Activated T-helper 1 cell treated with Interleukin-2 at 50 U/mL for 16 hours (primary cell): Measurements from ENCODE around the gene AMZ1.
A peak's percentile ranks its signal among the peaks of the same experiment; 100 is the strongest.
"Not testable (repeated sequence)": the region's sequence is repeated elsewhere in the genome, so short reads cannot be mapped to it uniquely, and the experiment has no call there.

Source experiments
- DNase-seq: peaks from one replicate; pipeline ENCODE4 v3.0.0-alpha.2; 2020; ENCODE audit warnings: low read depth

AMZ1 gene

DNA sequence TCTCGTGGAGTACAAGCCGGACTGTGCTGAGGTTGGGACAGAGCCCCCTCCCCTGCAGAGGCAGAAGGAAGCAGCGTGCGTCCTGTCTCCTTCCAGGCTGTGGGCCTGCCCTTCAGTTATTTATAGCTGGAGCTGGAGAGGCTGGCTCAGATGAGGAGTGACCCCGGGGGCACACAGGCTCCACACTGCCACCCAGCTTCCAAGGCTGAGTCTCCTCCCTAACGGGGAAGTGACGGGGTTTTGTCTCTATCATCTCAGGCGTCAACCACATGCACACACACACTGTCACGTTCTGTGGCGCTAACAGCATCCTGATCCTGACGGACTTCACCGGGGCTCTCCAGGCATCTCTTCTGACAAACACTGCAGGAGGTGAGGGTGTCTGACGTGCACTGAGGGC, 25.4 kb downstream of the AMZ1 start:
- no peak for DNase-seq

DNA sequence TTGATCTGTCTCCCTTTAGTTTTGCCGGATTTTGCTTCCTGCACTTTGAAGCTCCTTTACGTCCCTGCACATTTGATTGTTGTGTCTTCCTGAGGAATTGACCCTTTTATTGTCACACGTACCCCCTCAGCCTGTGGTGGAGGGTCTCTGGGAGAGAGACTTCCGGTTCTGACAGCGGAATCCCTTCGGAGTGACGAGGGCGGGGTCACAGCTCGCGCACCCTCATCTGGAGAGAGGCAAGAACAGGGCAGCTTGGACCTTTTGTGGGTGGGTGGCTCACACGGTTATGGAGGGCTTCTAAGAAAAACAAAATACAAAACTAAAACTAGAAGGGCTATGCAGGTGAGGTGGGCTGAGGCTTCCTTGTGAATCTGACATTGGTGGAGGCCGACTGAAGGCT, 26.0 kb downstream of the AMZ1 start:
- no peak for DNase-seq

DNA sequence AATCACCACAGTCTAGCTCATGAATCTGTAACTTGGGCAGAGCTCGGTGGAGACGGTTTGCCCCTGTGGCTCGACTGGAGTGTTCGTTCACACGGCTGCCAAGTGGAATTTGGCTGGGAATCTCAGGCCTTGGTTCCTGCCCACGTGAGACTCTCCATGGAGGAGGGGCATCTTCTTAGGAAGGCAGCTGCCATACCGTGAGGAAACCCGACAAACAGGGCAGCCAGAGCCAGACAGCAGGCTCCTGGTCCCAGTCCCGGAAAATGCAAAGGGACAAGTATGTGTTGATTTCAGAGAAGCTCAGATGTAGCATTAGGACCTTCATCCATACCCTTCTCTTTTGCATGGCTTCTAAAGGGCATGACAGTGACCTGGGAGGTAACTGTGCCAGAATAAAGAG, 26.6 kb downstream of the AMZ1 start:
- no peak for DNase-seq

DNA sequence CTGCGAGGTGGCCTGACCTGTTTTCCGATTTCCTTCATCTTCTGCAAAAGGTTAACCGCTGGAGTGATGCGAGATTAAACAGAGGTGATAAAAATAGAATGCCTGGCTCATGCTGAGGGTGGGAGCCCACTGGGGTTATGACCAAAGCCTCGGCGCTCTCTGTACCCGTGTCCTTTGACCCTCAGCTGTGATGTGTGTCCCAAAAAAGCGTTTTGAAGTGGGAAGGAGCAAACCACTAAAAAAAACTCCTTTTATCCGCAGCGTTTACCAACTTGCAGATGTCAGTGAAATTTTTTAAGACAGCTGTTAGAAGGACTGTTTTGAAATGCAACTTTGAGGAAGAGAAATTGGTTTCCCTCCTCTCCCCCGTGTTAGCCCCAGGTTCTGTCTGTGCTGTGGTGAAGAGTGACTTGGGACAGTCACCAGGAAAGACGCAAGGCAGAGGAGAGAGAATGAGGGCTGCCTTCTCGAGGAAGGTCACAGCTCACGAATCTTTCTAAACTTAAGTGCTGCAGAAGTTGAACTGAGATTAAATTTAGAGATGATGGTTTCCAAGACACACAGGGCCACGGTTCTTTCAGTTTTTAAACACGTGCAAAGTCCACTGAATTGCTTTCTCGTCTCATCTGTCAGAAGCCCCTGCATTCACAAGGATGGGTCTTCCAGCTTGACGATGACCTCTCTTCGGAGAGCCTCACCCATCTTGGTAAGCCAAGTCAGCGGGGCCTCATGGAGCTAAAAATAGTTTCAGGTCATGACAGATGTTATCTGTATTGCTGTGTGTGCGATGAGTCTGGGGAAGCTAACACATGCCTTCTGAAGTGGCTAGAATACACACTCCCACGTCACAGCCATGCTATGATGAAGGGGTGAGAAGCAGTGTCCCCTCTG, 27.6 kb downstream of the AMZ1 start:
- no peak for DNase-seq

DNA sequence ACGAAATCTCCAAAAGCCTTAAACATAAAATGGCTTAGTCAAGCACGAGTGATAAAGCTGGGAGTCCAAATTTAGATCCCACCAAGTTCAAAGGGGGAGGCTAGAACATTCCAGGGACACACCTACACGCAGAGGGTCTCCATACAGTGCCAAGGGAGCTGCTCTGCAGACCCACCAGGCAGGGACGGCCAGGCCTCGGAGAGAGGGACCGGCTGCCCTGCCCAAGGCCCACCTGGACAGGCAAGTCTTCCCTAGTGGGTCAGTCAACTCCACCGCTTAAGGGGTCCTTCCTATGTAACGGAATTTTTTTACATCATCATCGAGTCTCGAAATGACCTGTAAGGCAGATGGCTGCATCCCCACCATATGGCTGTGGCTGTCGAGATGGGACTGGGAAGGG, 28.5 kb downstream of the AMZ1 start:
- DNase-seq: no peak

DNA sequence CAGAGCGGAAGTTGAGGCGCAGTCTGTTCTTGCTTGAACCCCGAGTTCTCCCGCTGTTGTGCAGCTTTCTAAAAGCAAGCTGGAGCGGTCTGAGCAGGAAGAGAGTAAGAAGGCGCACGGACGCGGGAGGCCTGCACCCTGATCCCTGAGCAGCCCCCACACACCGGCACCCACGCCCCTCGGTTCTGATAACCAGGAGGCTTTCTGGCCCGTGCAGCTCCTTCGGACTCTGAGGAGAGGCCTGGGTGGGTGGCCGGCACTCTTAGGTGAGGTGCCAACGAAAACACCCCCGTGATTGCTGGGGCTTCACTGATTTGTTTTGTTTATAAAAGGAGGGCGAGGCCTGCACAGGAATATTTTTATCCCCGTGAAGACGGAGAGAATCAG, 28.9 kb downstream of the AMZ1 start:
- DNase-seq: no peak

DNA sequence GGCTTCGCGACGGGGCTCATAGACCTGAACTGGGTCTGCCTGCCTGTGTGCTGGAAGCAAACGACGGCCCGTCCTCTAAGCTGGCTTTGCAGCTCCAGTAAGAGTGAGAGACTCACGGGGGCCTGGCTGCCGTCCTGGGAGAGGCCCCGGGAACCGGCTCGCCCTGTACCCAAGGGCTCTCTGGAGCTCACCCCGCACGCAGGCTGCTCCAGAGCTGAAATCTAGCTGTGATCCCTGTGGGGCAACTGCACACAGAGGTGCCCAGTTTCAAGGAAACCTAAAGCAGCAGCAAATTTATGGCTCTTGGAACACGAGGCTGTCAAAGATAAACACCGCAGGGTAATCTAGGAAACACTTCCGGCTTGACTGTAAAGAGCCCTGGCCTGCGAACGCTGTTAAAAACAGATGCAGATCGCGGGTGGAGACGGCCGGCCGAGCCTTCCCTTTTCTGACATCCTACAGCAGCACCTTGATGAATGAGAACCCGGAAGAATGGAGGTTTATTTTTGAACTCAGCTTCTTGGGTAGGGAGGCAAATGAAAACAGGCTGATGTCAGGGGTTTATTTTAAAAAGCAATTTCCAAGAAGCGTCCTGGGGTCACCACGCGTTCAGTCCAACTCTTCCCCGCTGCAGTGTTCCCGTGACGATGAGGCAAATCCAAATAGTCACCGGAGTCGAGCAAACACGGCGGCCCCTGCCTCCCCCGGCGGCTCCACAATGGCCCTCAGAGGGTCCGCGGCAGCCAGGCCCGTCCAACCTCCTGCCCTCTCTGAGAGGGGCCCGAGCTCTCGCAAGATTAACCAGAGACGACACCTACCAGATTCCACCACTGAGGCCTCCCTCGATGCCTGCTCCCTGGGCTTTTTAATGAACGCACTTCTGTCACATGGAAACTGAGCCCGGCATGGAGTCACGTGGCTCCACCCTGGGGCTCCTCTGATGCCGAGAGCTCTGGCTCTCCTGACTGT, 29.6 kb downstream of the AMZ1 start:
- DNase-seq: no peak

DNA sequence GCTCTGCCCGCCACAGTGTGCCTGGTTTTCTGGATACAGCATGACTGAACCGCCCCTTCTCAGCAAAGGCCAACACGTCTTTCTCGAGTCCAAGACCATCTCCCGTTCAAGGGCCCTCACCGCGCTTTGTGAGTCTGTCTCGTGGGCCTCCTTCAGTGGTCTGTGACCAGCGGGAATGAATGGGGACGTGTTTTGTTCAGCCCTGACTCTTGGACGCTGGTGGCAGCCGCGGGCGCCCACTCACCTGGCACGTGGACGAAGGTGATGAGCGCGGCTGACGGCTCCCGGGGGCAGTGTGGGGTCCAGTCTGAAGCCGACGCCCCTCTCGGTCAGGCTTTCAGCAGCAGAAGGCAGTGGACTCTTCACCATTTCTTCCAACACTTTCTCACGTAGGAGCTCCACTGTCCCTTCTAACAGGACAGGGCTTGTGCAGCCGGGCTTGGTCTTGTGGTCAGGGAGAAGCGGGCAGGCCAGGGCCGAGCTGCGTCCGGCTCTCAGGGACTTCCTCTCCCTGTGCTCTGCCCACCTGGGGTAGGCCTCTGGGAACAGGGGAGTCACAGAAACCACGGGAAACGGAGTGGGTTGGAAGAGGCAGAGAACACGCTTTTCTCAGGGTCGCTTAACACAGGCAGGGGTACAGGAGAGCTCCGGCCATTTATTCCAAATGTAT, 30.4 kb downstream of the AMZ1 start:
- DNase-seq: no peak

DNA sequence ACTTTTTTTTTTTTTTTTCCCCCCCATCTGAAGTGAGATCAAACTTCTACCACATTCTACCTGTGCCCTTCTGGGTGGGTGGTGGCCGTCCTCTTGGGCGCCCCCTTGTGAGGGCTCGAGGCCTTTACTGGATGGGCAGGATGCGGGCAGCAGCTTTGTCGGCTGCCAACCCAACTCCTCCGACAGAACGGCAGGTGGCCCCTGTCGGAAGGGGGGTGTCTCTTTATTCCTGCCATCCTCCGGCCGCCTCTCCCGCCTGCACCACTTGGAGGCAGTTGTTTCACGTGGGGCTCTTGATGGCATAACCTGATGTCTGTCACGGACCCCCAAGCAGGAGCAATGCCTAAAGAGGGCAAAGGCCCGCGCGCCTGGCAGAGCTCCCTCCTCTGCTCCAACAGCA, 31.0 kb downstream of the AMZ1 start:
- DNase-seq: peak; percentile 49

DNA sequence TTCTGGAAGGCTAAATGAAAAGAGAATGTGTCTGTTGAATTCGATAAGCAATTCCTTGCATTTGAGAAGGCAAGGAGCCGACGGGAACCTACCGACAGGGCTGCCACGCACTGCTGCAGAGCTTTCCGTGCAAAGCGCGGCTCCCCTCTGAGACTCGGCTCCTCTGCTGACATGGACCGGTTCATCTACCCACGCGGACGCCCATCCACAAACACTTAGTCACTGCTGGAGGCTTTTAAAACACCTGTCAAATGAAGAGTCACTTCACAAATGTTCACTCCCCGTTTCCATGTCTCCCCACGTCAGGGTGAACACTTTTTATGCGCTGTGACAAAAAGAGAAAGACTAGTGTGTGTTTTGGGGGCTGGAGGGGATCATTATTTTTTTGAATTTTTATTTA, 32.0 kb downstream of the AMZ1 start:
- DNase-seq: no peak

DNA sequence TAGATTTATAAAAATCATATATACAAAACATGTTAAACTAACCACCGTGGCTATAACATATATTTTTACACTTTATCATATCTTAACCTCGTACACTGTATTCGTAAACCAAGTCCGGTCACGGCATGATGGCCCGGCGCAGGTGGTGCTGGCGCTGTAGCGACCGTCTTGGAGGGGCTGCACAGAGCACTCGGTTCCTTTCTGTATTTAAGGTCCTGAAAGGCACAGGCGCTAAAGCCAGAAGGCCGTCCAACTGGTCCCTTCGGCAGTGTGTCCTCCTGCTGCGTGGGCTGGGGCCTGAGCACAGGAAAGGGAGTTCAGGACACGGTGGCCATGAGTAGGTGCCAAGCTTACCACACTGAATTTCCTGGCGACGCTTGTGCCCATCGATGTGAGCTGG, 33.8 kb downstream of the AMZ1 start:
- no peak for DNase-seq

DNA sequence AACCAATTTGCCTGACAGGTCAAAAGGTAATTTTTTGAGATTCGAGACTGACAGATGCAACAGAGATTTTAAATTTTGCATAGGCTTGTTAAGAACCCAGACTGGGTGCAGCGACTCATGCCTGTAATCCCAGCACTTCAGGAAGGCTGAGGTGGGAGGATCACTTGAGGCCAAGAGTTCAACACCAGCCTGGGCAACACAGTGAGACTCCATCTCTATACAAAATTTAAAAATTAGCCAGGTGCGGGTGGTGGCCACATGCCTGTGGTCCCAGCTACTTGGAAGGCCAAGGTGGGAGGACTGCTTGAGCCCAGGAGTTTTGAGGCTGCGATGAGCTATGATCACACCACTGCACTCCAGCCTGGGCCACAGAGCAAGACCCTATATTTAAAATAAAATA, 34.6 kb downstream of the AMZ1 start:
- DNase-seq: no peak

DNA sequence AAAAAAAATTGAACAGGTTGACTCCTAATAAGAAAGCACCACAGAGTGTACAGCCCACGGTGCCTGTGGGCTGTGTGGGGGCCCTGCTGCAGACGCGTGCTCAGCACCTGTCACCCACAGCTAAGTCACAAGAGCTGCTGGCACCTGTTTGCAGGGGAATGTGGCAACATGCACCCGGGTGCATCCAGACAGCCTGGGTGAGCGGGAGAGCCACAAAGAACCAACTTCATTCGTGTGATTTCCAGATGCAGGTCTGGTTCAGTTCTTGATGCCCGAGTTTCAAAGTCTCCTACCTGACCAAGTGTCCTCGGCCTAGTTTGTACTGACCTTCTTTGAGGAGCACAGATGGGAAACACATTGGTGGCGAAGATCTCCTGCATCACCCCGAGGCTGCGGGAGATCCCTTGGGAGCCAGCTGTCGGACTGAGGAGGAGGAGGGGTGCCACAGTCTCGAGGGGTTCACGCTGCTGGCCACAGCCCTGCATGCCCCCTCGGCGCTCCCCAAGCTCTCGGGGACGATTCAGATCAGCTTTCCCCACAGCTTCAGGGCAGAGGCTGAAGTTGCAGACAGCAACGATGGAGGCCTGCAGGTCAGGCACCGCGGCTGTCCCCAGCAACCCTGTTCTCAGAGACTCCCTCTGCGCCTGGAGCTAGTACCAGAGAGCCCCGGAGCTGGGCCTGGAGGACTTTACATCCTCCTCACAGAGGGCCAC, 35.3 kb downstream of the AMZ1 start:
- DNase-seq: no peak

DNA sequence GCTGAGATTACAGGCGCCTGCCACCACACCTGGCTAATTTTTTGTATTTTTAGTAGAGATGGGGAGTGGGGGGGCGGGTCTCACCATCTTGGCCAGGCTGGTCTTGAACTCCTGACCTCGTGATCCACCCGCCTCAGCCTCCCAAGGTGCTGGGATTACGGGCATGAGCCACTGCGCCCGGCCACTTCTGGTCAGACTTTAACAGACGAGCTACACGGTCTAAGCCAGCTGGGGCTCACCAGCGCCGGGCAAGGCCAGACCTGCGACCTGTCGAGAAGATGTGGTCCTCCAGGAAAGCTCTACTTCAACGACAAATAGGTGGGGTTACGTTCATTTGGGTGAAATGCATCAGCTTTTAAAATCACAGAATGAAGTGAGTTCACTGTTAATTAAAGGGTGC, 36.0 kb downstream of the AMZ1 start:
- DNase-seq: not testable (repeated sequence)

DNA sequence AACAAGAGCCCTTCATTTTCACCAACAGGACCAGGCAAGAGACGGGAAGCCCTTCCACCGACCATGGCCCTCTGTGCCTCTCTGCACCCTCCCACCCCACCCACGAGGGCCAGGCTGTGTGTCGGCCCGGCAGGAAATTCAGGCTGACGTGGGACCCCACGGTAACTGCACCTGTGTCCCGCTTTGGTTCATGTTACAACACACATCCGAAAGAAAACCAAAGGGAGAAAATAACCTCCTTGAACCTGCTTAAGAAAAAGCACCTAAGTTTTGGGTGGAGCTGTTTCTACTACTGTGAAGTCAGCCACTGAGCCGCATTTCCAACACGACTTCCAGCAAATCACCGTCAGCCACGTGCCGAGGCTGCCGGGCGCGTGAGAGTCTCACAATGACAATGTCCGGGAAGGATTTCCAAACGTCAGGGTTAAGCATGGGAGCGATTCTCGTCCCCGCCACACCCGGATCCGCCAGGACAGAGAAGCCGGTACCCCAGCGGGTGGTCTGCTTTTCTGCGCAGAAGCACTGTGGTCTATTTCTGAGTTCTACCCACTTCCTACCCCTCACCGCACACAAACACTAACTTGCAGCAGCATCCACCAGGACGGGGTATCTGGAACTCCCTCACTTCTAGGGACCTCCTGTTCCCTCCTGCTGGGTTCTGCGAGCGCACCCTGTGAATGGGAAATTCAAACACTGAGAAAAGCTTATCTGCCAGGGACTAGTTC, 36.6 kb downstream of the AMZ1 start:
- no peak for DNase-seq

DNA sequence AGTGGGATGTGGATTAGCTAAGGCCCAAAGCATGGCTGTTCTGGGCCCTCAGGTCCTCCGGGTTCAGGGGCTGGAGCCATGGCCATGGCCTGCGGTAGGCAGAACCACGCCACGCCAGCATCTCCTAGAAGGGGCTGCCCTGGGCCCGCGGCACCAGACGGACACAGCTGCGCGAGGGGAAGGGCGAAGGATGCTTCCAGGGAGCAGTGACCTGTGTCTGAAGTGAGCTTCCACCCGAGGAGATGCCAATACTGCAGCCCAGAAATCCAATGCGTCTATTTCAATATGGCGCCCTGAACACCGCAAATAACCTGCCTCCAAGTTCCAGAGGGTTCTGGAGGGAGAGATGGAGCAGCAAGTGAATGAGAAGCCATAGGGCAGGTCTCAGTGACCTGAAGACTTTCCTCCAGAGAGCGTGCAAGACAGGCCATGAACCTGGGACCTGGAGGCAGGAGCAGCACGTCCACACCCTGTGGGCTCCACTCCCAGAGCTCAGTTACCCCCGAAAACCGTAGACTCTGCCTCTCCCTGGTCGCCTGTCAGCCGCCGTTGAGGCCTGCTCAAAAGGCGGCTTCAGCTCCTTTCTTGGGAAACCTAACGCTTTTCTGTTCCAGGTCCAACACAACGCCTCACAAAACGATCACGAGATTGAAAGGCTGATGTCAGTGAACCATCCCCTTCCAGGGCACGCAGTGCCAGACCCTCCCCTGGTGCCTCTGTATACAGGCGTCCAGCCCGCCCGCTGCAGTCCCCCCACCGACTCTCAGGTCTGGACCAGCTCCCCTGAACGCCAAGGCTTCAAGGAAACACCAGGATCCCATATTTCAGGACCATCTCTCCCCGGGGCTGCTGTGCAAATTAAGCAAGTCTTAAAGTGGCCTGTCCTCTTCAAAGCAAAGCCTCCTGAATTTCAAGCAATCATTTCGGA, 37.4 kb downstream of the AMZ1 start:
- DNase-seq: no peak

DNA sequence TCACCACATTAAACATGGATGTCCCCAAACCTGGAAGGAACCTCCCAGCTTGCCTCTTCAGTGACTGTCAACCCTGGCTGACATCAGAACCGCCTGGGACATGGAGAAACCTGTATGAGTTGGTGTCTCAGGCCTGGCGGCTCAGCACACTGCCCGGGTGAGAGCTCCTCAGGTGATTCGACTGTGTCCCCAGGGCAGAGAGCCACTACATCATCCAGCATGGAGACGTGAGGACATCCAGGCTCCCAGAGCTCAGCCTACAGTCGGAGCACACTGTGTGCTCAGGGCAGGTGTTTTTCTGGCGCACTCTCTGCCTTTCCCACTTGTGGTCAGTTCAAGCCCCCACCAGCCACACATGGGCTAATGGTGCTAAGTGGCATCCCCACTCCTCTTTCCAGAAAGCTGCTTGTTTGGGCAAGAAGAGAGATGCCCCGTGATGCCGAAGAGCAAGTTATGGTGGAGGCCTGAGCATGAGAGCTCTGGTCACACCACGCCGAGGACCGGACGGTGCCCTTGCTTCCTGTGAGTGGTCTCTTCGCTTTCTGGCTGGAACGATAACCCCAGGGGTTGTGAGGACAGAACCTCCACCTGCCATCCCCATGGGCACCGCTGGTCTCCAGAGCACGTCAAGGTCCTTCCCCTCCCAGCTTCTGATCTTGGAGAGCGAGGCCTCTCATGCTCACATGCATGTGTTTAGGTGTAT, 38.5 kb downstream of the AMZ1 start:
- no peak for DNase-seq

DNA sequence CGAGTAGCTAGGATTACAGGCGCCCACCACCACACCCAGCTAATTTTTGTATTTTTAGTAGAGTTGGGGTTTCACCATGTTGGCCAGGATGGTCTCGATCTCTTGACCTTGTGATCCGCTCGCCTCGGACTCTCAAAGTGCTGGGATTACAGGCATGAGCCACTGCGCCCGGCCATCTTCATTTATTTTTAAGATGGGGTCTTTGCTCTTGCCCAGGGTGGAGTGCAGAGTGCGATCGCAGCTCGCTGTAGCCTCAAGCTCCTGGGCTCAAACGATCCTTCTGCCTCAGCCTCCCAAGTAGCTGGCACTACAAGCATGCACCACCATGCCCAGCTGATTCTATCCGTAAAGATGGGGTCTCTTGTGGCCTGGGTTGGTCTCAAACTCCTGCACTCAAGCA, 39.2 kb downstream of the AMZ1 start:
- not testable (repeated sequence) for DNase-seq

DNA sequence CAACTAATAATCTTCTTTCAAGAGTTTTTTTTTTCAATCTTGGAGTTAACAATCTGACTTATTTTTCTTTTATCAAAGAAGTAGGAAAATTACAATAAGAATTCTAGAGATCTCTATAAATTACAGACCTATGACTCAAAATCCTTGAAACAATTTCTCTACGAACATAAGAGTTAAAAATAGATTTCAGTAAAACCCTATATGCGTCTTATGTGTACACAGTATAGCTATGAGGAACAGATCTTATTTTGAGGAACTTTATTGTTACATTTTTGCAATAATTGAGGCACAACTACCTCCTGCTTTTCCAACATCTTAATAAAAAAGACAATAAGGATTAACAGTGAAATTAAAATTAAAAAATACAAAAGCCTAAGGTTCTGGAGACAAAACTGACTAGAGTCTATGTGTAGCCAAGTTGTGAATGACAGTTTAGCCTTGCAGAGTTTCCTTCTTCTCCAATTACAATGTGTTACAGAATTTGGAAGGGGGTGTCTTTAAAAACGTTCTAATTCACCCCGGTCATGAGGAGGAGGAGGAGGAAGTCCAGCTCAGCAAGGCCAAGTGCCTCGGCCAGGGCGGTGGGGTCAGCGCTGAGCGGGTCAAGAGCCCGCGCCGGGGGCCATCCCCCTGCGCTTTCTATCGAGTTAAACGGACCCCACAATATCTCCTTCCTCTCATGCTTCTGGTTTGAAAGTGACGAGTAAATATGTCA, 40.5 kb downstream of the AMZ1 start:
- DNase-seq: no peak
